Neural progenitor cell (in vitro differentiated cells): Measurements from ENCODE around the gene IL6ST. TPM values are rescaled to one million over a fixed set of nuclear protein-coding genes. Genes with fewer than 3 reads are reported as not detected.
"Not testable (repeated sequence)": the region's sequence is repeated elsewhere in the genome, so short reads cannot be mapped to it uniquely, and the experiment has no call there.

ENCODE experiments used
- DNase-seq: peaks from one replicate; pipeline ENCODE4 v3.0.0-alpha.2; 2016; ENCODE audit warnings: low spot score
- H2AFZ ChIP-seq: fragments of 200-600 bp; sonication (generic); replicated peaks from 2 replicates; pipeline ENCODE4 v1.6.1; 2016; ENCODE audit warnings: antibody characterized with exemption
- H3F3A ChIP-seq: fragments of 200-600 bp; sonication (generic); 2 replicates; pipeline ENCODE4 v1.6.1; 2016; ENCODE audit warnings: antibody characterized with exemption, low read depth
- H3K27ac ChIP-seq: fragments of 200-600 bp; sonication (generic); 2 replicates; pipeline ENCODE4 v1.5.1; 2016; ENCODE audit warnings: mild to moderate bottlenecking
- H3K27me3 ChIP-seq: fragments of 200-600 bp; sonication (generic); 2 replicates; pipeline ENCODE4 v1.6.1; 2016; ENCODE audit warnings: mild to moderate bottlenecking, moderate library complexity
- H3K36me3 ChIP-seq: fragments of 200-600 bp; sonication (generic); 2 replicates; pipeline ENCODE4 v1.5.1; 2016
- H3K4me1 ChIP-seq: fragments of 200-600 bp; sonication (generic); 2 replicates; pipeline ENCODE4 v1.6.1; 2016; ENCODE audit warnings: mixed run types
- H3K4me2 ChIP-seq: fragments of 200-600 bp; sonication (generic); 2 replicates; pipeline ENCODE4 v1.6.1; 2016
- H3K4me3 ChIP-seq: fragments of 200-600 bp; sonication (generic); 2 replicates; pipeline ENCODE4 v1.5.1; 2016
- H3K79me2 ChIP-seq: fragments of 200-600 bp; sonication (generic); 2 replicates; pipeline ENCODE4 v1.6.1; 2016; ENCODE audit warnings: low read depth
- H3K9ac ChIP-seq: fragments of 200-600 bp; sonication (generic); 2 replicates; pipeline ENCODE4 v1.6.1; 2016
- H3K9me3 ChIP-seq: fragments of 200-600 bp; sonication (generic); 2 replicates; pipeline ENCODE4 v1.5.1; 2016; ENCODE audit warnings: low read depth
- H4K20me1 ChIP-seq: fragments of 200-600 bp; sonication (generic); 2 replicates; pipeline ENCODE4 v1.6.1; 2016; ENCODE audit warnings: low read depth
- H3K27ac Mint-ChIP-seq: 3 replicates; pipeline ENCODE4 v1.8.0; 2021; ENCODE audit warnings: mixed read lengths
- H3K27me3 Mint-ChIP-seq: 2 replicates; pipeline ENCODE4 v1.8.0; 2022; ENCODE audit warnings: low read depth, mild to moderate bottlenecking, inconsistent platforms, moderate library complexity, mixed read lengths; ENCODE audit not compliant: insufficient read depth
- H3K36me3 Mint-ChIP-seq: 3 replicates; pipeline ENCODE4 v1.8.0; 2021; ENCODE audit warnings: mixed read lengths
- H3K4me1 Mint-ChIP-seq: 3 replicates; pipeline ENCODE4 v1.8.0; 2021; ENCODE audit warnings: mixed read lengths
- H3K4me3 Mint-ChIP-seq: 3 replicates; pipeline ENCODE4 v1.8.0; 2021; ENCODE audit warnings: mild to moderate bottlenecking, moderate library complexity, mixed read lengths
- H3K9me3 Mint-ChIP-seq: 3 replicates; pipeline ENCODE4 v1.8.0; 2020; ENCODE audit warnings: mixed read lengths
- EZH2 ChIP-seq: fragments of 200-600 bp; sonication (generic); IDR thresholded peaks from 2 replicates; pipeline ENCODE4 v1.6.1; 2017; ENCODE audit warnings: antibody characterized with exemption, mild to moderate bottlenecking, moderate library complexity
- EZH2phosphoT487 ChIP-seq: fragments of 200-600 bp; sonication (generic); IDR thresholded peaks from 2 replicates; pipeline ENCODE4 v1.6.1; 2017; ENCODE audit warnings: antibody characterized with exemption
- total RNA-seq: library from RNA; depleted of rRNA; stranded (reverse); fragments of >200 nt; gene quantifications from 2 replicates; pipeline ENCODE4 v1.2.3, GENCODE V29; 2015; ENCODE audit warnings: low replicate concordance
- TF ChIP-seq, protein P1 (sequence below): fragments of 200-600 bp; sonication (generic); IDR thresholded peaks from 2 replicates; pipeline ENCODE4 v1.5.1; 2017; ENCODE audit warnings: antibody characterized with exemption, mild to moderate bottlenecking

The IL6ST gene
- total RNA-seq, 1 donor from 2014 or later, result 54.6 TPM

DNA sequence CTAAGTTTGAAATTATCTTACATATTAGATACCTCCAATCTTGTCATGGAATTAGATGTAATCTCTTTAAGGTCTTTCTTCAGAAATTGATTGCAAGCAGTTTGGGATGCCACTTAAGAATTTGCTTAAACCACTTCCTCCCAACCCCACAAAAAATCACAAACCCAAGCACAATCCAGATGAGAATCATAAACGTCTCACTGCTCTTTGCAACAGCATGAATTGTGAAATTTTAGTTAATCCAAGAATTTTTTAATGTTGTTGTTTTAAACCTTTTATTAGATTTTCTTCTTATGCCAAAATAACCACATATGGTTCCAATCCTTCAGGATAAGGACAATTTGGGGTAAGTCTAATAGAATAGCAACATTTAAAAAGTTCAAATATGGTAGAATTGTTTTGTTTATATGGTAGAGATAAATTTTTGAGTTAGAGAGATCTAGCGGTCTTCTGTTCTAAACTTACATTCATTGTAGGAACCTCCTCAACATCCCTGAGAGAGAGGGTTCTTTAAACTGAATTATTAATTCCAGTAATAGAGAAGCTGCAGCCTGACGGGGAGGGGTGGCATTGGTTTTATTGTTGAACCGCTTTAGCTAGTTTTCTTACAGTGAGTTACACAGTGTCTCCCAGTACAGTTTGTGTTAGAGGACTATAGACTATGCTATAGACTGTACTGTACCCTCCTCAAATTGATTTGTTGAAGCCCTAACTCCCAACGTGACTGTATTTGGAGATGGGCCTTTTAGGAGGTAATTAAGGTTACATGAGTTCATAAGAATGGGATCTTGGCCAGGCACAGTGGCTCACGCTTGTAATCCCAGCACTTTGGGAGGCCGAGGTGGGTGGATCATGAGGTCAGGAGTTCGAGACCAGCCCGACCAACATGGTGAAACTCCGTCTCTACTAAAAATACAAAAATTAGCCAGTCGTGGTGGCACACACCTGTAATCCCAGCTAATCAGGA is 24.8 kb upstream of the IL6ST start:
- Histone ChIP-seq H3K79me2 (no peaks in the 10 kb centered on the region), H3K4me2 (no peak overlapping the region), H3K27me3 (no peaks in the 10 kb centered on the region), H3K36me3 (no peaks in the 10 kb centered on the region), H3K9me3 (no peaks in the 10 kb centered on the region), H3K4me1 (no peaks in the 10 kb centered on the region), H4K20me1 (no peaks in the 10 kb centered on the region), H3F3A (no peaks in the 10 kb centered on the region), H3K9ac (no peak overlapping the region), H2AFZ (no peak overlapping the region), H3K27ac (no peak overlapping the region), H3K4me3 (no peak overlapping the region)
- Mint-ChIP-seq H3K27me3 (peaks cover 2% of the 10 kb centered on the region), H3K9me3 (peaks cover 8% of the 10 kb centered on the region), H3K4me1 (no peaks in the 10 kb centered on the region), H3K36me3 (no peaks in the 10 kb centered on the region), H3K4me3 (no peak overlapping the region), H3K27ac (no peak overlapping the region)
- TF ChIP-seq EZH2phosphoT487 (no peak), EZH2 (no peak)
- TF ChIP-seq, protein P1, sequence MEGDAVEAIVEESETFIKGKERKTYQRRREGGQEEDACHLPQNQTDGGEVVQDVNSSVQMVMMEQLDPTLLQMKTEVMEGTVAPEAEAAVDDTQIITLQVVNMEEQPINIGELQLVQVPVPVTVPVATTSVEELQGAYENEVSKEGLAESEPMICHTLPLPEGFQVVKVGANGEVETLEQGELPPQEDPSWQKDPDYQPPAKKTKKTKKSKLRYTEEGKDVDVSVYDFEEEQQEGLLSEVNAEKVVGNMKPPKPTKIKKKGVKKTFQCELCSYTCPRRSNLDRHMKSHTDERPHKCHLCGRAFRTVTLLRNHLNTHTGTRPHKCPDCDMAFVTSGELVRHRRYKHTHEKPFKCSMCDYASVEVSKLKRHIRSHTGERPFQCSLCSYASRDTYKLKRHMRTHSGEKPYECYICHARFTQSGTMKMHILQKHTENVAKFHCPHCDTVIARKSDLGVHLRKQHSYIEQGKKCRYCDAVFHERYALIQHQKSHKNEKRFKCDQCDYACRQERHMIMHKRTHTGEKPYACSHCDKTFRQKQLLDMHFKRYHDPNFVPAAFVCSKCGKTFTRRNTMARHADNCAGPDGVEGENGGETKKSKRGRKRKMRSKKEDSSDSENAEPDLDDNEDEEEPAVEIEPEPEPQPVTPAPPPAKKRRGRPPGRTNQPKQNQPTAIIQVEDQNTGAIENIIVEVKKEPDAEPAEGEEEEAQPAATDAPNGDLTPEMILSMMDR, result no peak
- DNase-seq, result no peak

DNA sequence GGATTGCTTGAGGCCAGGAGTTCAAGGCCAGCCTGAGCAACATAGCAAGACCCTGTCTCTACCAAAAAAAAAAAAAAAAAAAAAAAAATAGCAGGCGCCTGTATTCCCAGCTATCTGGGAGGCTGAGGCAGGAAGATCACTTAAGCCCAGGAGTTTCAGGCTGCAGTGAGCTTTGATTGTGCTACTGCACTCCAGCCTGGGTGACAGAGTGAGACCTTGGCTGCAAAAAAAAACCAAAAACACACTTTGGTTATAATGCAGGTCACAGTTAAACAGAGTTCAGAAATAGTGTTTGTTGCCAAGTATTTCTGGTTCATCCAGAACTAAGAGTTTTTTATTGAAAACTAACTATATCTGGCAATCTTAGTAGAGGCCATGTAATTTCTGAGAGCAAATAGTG is 24.1 kb upstream of the IL6ST start:
- Histone ChIP-seq H2AFZ (no peak overlapping the region), H3K36me3 (no peaks in the 10 kb centered on the region), H3K27ac (no peak overlapping the region), H3K4me2 (no peak overlapping the region), H3K9me3 (no peaks in the 10 kb centered on the region), H4K20me1 (no peaks in the 10 kb centered on the region), H3K79me2 (no peaks in the 10 kb centered on the region), H3F3A (no peaks in the 10 kb centered on the region), H3K27me3 (no peaks in the 10 kb centered on the region), H3K9ac (no peak overlapping the region), H3K4me1 (no peaks in the 10 kb centered on the region), H3K4me3 (no peak overlapping the region)
- TF ChIP-seq EZH2phosphoT487 (no peak), EZH2 (no peak)
- TF ChIP-seq, protein P1, result no peak
- no peak overlapping the region for H3K4me3 Mint-ChIP-seq
- no peaks in the 10 kb centered on the region for H3K36me3 Mint-ChIP-seq
- H3K4me1 Mint-ChIP-seq, result no peaks in the 10 kb centered on the region
- DNase-seq, result no peak
- H3K9me3 Mint-ChIP-seq, result peaks cover 8% of the 10 kb centered on the region
- no peak overlapping the region for H3K27ac Mint-ChIP-seq
- peaks cover 2% of the 10 kb centered on the region for H3K27me3 Mint-ChIP-seq

DNA sequence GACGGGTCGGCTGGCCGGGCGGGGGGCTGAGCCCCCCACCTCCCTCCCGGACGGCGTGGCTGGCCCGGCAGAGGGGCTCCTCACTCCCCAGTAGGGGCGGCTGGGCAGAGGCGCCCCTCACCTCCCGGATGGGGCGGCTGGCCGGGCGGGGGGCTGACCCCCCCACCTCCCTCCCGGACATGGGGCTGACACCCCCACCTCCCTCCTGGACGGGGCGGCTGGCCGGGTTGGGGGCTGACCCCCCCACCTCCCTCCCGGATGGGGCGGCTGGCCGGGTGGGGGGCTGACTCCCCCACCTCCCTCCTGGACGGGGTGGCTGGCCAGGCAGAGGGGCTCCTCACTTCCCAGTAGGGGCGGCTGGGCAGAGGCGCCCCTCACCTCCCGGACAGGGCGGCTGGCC is 19.9 kb upstream of the IL6ST start:
- not testable (repeated sequence) for H3K27ac ChIP-seq, H3K9ac ChIP-seq, H3K4me1 ChIP-seq, H3K36me3 ChIP-seq, H3K79me2 ChIP-seq, H4K20me1 ChIP-seq, H3K27ac Mint-ChIP-seq, H3K4me1 Mint-ChIP-seq, H3K36me3 Mint-ChIP-seq, H3K9me3 ChIP-seq, H3K4me2 ChIP-seq, H3F3A ChIP-seq, DNase-seq, H3K9me3 Mint-ChIP-seq, H2AFZ ChIP-seq, H3K4me3 Mint-ChIP-seq, H3K4me3 ChIP-seq, H3K27me3 ChIP-seq, H3K27me3 Mint-ChIP-seq

DNA sequence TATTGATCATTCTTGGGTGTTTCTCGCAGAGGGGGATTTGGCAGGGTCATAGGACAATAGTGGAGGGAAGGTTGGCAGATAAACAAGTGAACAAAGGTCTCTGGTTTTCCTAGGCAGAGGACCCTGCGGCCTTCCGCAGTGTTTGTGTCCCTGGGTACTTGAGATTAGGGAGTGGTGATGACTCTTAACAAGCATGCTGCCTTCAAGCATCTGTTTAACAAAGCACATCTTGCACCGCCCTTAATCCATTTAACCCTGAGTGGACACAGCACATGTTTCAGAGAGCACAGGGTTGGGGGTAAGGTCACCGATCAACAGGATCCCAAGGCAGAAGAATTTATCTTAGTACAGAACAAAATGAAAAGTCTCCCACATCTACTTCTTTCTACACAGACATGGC is 19.2 kb upstream of the IL6ST start:
- H3K9me3 Mint-ChIP-seq, H3K9ac ChIP-seq, DNase-seq, H3K36me3 ChIP-seq, H3K4me3 ChIP-seq, H4K20me1 ChIP-seq, H3K4me3 Mint-ChIP-seq, H3F3A ChIP-seq, H3K27ac Mint-ChIP-seq, H3K79me2 ChIP-seq, H3K4me2 ChIP-seq, H3K4me1 ChIP-seq, H2AFZ ChIP-seq, H3K27ac ChIP-seq, H3K36me3 Mint-ChIP-seq, H3K4me1 Mint-ChIP-seq, H3K27me3 Mint-ChIP-seq, H3K27me3 ChIP-seq, H3K9me3 ChIP-seq: not testable (repeated sequence)
